K562 (cell line): Measurements from ENCODE around the gene PPP1R10. TPM values are rescaled to one million over a fixed set of nuclear protein-coding genes. Genes with fewer than 3 reads are reported as not detected.

Experiments used
- CTCFL ChIP-seq: IDR thresholded peaks from 2 replicates; pipeline ENCODE4 v1.6.1; 2011; ENCODE audit warnings: borderline replicate concordance, low read depth, mild to moderate bottlenecking, moderate library complexity, low read length; ENCODE audit not compliant: insufficient read depth, poor library complexity, severe bottlenecking
- HCFC1 ChIP-seq: IDR thresholded peaks from 2 replicates; pipeline ENCODE4 v1.6.1; 2012; ENCODE audit warnings: low read depth, low read length, improper control_type of control experiment
- HDAC6 ChIP-seq: IDR thresholded peaks from 2 replicates; pipeline ENCODE4 v1.6.1; 2012; ENCODE audit warnings: low read depth, mild to moderate bottlenecking, control low read depth, inconsistent platforms, low read length, moderate library complexity
- HMGXB4 ChIP-seq: sonication (generic); formaldehyde crosslinking; IDR thresholded peaks from 2 replicates; pipeline ENCODE4 v1.8.1; 2023; ENCODE audit warnings: mild to moderate bottlenecking, missing genetic modification reagents
- IRF2 ChIP-seq: sonication (generic); formaldehyde crosslinking; IDR thresholded peaks from 2 replicates; pipeline ENCODE4 v1.8.1; 2022; ENCODE audit warnings: mild to moderate bottlenecking, missing genetic modification reagents
- KDM4B ChIP-seq, 2 experiments: fragments of 450-650 bp in 1 of 2; sonication (generic) in 1 of 2; IDR thresholded peaks; 2 replicates each; pipeline ENCODE4 v1.6.1; 2016 to 2017; ENCODE audit warnings: borderline replicate concordance in 2 of 2, antibody characterized with exemption in 1 of 2, low read depth in 1 of 2, mild to moderate bottlenecking in 1 of 2
- KLF6 ChIP-seq: fragments of 250-450 bp; sonication (Bioruptor Pico); IDR thresholded peaks from 2 replicates; pipeline ENCODE4 v1.4.0; 2020; ENCODE audit warnings: mild to moderate bottlenecking, moderate library complexity, borderline replicate concordance
- MBD2 ChIP-seq: sonication (generic); IDR thresholded peaks from 2 replicates; pipeline ENCODE4 v1.6.1; 2016; ENCODE audit warnings: low read depth, borderline replicate concordance
- SMC3 ChIP-seq: conservative IDR thresholded peaks from 2 replicates; pipeline ENCODE4 v1.6.1; 2011; ENCODE audit warnings: low read depth, low read length, improper control_type of control experiment; ENCODE audit not compliant: insufficient read depth
- SRSF9 ChIP-seq: fragments of 200-400 bp; formaldehyde crosslinking; IDR thresholded peaks from 2 replicates; pipeline ENCODE4 v1.6.1; 2017; ENCODE audit warnings: low read depth, low read length, borderline replicate concordance
- TCFL5 ChIP-seq: fragments of 250-450 bp; sonication (Bioruptor Pico); conservative IDR thresholded peaks from 2 replicates; pipeline ENCODE4 v1.6.1; 2021; ENCODE audit warnings: mild to moderate bottlenecking, moderate library complexity, matching md5 sums
- THRA ChIP-seq: fragments of 450-650 bp; IDR thresholded peaks from 2 replicates; pipeline ENCODE4 v1.6.1; 2017; ENCODE audit warnings: mild to moderate bottlenecking, moderate library complexity
- TRIM25 ChIP-seq: fragments of 450-650 bp; IDR thresholded peaks from 2 replicates; pipeline ENCODE4 v1.7.0; 2016; ENCODE audit warnings: borderline replicate concordance
- USF2 ChIP-seq: sonication (generic); formaldehyde crosslinking; IDR thresholded peaks from 2 replicates; pipeline ENCODE4 v1.5.0; 2020; ENCODE audit warnings: missing genetic modification reagents
- ZNF146 ChIP-seq: IDR thresholded peaks from one replicate; pipeline ENCODE4 v1.6.1; 2018; ENCODE audit warnings: missing compliant biosample characterization; ENCODE audit not compliant: unreplicated experiment
- ZNF511 ChIP-seq: sonication (generic); formaldehyde crosslinking; IDR thresholded peaks from 2 replicates; pipeline ENCODE4 v1.8.0; 2022; ENCODE audit warnings: mild to moderate bottlenecking, missing genetic modification reagents
- ZNF512 ChIP-seq: IDR thresholded peaks from 2 replicates; pipeline ENCODE4 v1.6.1; 2016; ENCODE audit warnings: missing genetic modification characterization, missing compliant biosample characterization
- polyA plus RNA-seq, 8 experiments: library from polyadenylated mRNA; depleted of rRNA in 4 of 8; stranded (reverse) in 5 of 8; unstranded in 3 of 8; fragments of >200 nt; fragmentation: Nextera tagmentation in 2 of 8; fragmentation: Illumina TruSeq in 1 of 8; extraction: Ambion mirVana in 2 of 8; extraction: Trizol in 1 of 8; gene quantifications; 2 replicates each; pipeline versions ENCODE4 v1.2.1 to v1.2.3, GENCODE V29; 2011 to 2014; ENCODE audit warnings: inconsistent platforms in 1 of 8, missing spikeins in 1 of 8
- total RNA-seq, 7 experiments: library from RNA; depleted of rRNA in 6 of 7; stranded (reverse); fragments of >200 nt in 6 of 7; fragmentation: Illumina TruSeq in 2 of 7; extraction: Trizol in 2 of 7; gene quantifications; 2 replicates each; pipeline versions ENCODE4 v1.2.1 to v1.2.3, GENCODE V29; 2011 to 2021; ENCODE audit warnings: low replicate concordance in 1 of 7

Gene PPP1R10
- total and polyA plus RNA-seq, 9 of the 15 experiments (the other 6 are each of a cell fraction or from before 2014, with no cell fraction given), result 14.1 to 65.5 (median 32.6) TPM

- TF ChIP-seq USF2 (CRISPR knock-in tag), result no peak
- no peak for TF ChIP-seq CTCFL
- no peak for TF ChIP-seq SMC3
- no peak for TF ChIP-seq KLF6 (CRISPR knock-in tag)
- TF ChIP-seq HDAC6, result no peak
- TF ChIP-seq IRF2 (CRISPR knock-in tag), result no peak
- TF ChIP-seq TRIM25, result no peak
- TF ChIP-seq ZNF512 (tag), result no peak
- no peak for TF ChIP-seq SRSF9
- no peak for TF ChIP-seq THRA
- TF ChIP-seq MBD2, result no peak
- TF ChIP-seq ZNF146 (CRISPR knock-in tag), result no peak
- TF ChIP-seq KDM4B (IDR thresholded peaks at IDR 0.05; ENCODE audit: borderline replicate concordance in 2 of 2, low read depth in 1 of 2), result no peak
- TF ChIP-seq HMGXB4 (CRISPR knock-in tag), result no peak
- no peak for TF ChIP-seq HCFC1
- TF ChIP-seq ZNF511 (CRISPR knock-in tag), result no peak
- no peak for TF ChIP-seq TCFL5
Observed at GRCh38 chr6:30618270-30618797, 1.3 kb upstream of the PPP1R10 start (continued).
